ENCODE measurements around the gene OTOA.

OTOA gene

DNA sequence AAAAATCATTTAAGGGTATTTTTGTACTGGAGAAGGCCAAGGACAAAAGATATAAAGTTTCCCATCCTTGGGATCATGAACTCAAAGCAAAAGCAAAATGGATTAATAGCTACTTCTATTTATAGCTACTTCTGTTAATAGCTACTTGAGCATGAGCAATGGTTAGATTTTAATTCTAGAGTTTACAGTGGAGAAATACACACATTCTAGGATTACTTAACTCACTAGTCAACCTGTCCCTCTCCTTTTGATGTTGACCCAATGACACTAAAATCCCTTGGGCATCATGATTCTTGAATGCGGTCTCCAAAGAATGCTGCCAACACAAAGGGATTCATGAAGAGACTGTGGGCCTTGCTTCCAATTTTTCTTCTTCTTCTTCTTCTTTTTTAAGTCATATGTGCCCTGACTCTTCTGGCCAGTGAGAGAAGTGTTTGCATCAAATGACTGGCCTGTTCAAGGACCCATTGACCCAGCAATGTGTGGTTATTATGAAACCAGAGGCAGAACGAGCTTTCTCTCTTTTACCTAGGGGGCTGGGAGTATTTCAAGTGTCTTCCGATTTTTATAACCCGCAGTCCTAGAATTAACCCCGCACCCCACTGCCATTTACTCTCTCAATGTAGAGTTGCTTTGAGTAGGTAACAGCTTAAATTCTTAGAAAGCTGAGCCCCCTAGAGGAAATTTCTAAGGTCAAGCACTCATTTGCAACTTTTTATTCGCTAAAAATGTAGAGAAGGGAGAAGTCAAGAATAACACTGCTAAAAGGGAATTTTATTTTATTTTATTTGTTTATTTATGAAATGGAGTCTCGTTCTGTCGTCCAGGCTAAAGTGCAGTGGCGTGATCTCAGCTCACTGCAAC is 34.6 kb downstream of the OTOA start:
- no peaks in the 10 kb centered on the region for H3K27me3 ChIP-seq (ENCODE audit: control insufficient read depth, insufficient read depth, low read length, poor library complexity, severe bottlenecking)
- WGBS, 2 experiments: 87 to 92% methylated on average over 9 of the region's 9 CpGs
- no peaks in the 10 kb centered on the region for H3K9me3 ChIP-seq (ENCODE audit: control insufficient read depth, low read length)
- H3K4me3 ChIP-seq (ENCODE audit: insufficient read depth, low read depth, low read length): no peak overlapping the region
- H3K36me3 ChIP-seq (ENCODE audit: control insufficient read depth, insufficient read depth, low read length): no peaks in the 10 kb centered on the region
- H3K27ac ChIP-seq (ENCODE audit: insufficient read depth, low read depth, low read length, poor library complexity, severe bottlenecking): no peak overlapping the region
- no peaks in the 10 kb centered on the region for H3K4me1 ChIP-seq (ENCODE audit: control insufficient read depth, insufficient read depth, low read length)

DNA sequence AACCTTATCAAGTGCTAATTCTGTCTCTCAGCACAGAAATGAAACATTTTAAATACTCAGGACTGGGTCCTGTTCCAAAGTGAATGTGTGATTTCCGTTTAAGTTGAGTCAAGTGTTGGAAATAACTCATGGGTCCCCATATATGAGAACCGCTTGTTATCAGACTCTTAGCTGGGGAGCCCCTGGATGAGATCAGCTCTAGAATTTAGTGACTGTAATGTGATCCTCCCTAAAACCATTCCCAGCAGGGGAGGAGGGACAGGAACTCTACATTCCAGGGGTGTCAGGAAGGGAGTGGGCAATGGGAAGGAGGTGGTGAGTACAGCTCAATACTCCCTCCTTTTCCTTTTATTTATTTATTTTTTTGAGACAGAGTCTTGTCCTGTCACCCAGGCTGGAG is 37.5 kb downstream of the OTOA start:
- no peak overlapping the region for H3K27ac ChIP-seq (ENCODE audit: insufficient read depth, low read depth, low read length, poor library complexity, severe bottlenecking)
- no peaks in the 10 kb centered on the region for H3K36me3 ChIP-seq (ENCODE audit: control insufficient read depth, insufficient read depth, low read length)
- no peaks in the 10 kb centered on the region for H3K9me3 ChIP-seq (ENCODE audit: control insufficient read depth, low read length)
- 39 to 43% methylated on average over 2 of the region's 2 CpGs for WGBS, 2 experiments
- no peaks in the 10 kb centered on the region for H3K4me1 ChIP-seq (ENCODE audit: control insufficient read depth, insufficient read depth, low read length)
- no peaks in the 10 kb centered on the region for H3K27me3 ChIP-seq (ENCODE audit: control insufficient read depth, insufficient read depth, low read length, poor library complexity, severe bottlenecking)
- H3K4me3 ChIP-seq (ENCODE audit: insufficient read depth, low read depth, low read length): no peak overlapping the region

DNA sequence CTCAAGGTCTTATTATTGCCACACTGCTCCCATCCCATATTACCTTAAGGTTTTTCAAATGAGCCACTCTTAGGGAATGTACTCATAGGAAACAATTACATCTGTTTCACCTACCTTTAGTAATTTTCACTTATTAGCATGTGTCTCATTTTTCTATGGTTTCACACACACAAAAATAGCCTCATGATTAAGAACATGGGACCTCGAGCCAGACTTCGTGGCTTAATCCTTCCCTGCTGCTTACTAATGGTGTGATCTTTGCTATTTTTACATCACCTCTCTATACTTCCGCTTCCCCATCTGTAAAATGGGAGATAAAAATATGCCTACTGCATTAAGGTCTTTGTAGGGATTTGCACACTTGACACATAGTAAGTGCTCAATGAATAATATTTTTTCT is 38.5 kb downstream of the OTOA start:
- WGBS, 2 experiments: 94 to 96% methylated on average over 2 to 3 of the region's 3 CpGs
- no peaks in the 10 kb centered on the region for H3K9me3 ChIP-seq (ENCODE audit: control insufficient read depth, low read length)
- H3K27me3 ChIP-seq (ENCODE audit: control insufficient read depth, insufficient read depth, low read length, poor library complexity, severe bottlenecking): no peaks in the 10 kb centered on the region
- H3K36me3 ChIP-seq (ENCODE audit: control insufficient read depth, insufficient read depth, low read length): no peaks in the 10 kb centered on the region
- no peak overlapping the region for H3K4me3 ChIP-seq (ENCODE audit: insufficient read depth, low read depth, low read length)
- no peak overlapping the region for H3K27ac ChIP-seq (ENCODE audit: insufficient read depth, low read depth, low read length, poor library complexity, severe bottlenecking)
- no peaks in the 10 kb centered on the region for H3K4me1 ChIP-seq (ENCODE audit: control insufficient read depth, insufficient read depth, low read length)

DNA sequence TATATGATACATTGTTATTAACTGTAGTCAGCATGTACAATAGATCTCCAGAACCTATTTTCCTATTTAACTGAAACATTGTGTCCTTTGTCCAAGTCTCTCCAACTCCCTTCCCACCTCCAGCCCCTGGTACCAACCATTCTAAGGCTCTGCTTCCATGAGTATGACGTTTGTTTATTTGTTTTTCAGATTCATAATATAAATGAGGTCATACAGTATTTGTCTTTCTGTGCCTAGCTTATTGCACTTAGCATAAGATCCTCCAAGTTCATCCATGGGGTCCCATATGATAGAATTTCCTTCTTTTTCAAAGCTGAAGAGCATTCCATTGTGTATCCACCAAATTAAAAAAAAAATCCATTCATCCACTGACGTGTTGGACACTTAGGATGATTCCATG is 39.4 kb downstream of the OTOA start:
- Histone ChIP-seq H3K4me1 (ENCODE audit: control insufficient read depth, insufficient read depth, low read length) (no peaks in the 10 kb centered on the region), H3K27me3 (ENCODE audit: control insufficient read depth, insufficient read depth, low read length, poor library complexity, severe bottlenecking) (no peaks in the 10 kb centered on the region), H3K27ac (ENCODE audit: insufficient read depth, low read depth, low read length, poor library complexity, severe bottlenecking) (no peak overlapping the region), H3K4me3 (ENCODE audit: insufficient read depth, low read depth, low read length) (no peak overlapping the region), H3K9me3 (ENCODE audit: control insufficient read depth, low read length) (no peaks in the 10 kb centered on the region), H3K36me3 (ENCODE audit: control insufficient read depth, insufficient read depth, low read length) (no peaks in the 10 kb centered on the region)
- WGBS, 2 experiments: 95 to 100% methylated on average over 1 to 2 of the region's 2 CpGs

DNA sequence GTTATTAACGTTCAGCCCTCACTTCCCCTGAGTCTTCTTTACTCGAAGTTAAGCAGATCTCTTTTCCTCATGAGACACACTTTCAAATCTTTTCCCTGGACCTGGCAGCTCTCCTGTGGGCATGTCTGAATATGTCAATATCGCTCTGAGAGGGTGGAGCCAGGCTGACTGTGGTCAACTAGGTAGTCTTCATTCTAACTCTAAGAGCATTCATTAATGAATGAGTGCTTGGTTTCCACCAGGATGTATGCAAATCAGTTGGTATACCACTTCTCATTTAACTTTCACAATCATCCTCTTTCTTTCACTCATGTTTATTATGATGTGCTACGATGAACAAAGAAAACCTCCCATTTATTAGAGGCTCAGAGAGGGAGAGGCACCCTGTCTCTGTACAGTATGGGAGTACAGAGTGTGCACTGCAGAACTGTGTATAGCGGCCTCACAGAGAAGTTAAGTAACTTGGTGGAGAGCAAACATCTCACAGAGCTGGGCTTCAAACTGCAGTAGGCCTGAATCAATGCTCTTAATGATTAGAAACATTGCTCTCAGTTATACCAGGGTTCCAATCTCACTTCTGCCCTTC is 39.9 kb downstream of the OTOA start:
- H3K27me3 ChIP-seq (ENCODE audit: control insufficient read depth, insufficient read depth, low read length, poor library complexity, severe bottlenecking): no peaks in the 10 kb centered on the region
- WGBS, 2 experiments: 95 to 97% methylated on average over 5 of the region's 5 CpGs
- H3K36me3 ChIP-seq (ENCODE audit: control insufficient read depth, insufficient read depth, low read length): no peaks in the 10 kb centered on the region

DNA sequence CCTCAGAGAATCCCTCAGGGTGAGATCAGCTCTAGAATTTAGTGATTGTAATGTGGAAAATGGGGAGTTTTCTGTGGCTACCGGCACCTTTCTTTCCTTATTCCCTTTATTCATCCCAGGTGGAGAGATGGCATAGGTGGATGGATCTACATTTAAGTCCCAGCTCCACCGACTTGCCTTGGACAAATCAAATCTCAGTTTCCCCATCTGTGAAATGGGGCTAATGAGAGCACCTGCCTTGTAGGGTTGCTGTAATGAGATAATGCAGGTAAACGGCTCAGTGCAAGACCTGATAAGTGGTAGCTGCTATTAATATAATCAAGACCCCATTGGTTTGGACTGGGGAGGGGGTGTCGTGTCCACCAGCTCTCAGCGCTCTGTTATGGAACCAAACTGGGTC is 40.5 kb downstream of the OTOA start:
- Histone ChIP-seq H3K27me3 (ENCODE audit: control insufficient read depth, insufficient read depth, low read length, poor library complexity, severe bottlenecking) (no peaks in the 10 kb centered on the region), H3K36me3 (ENCODE audit: control insufficient read depth, insufficient read depth, low read length) (no peaks in the 10 kb centered on the region), H3K4me3 (ENCODE audit: insufficient read depth, low read depth, low read length) (no peak overlapping the region), H3K9me3 (ENCODE audit: control insufficient read depth, low read length) (no peaks in the 10 kb centered on the region), H3K27ac (ENCODE audit: insufficient read depth, low read depth, low read length, poor library complexity, severe bottlenecking) (no peak overlapping the region), H3K4me1 (ENCODE audit: control insufficient read depth, insufficient read depth, low read length) (no peaks in the 10 kb centered on the region)
- 93 to 97% methylated on average over 4 to 5 of the region's 5 CpGs for WGBS, 2 experiments

More for the DNA sequence above, 39.9 kb downstream of the OTOA start:
- Histone ChIP-seq H3K9me3 (ENCODE audit: control insufficient read depth, low read length) (no peaks in the 10 kb centered on the region), H3K4me1 (ENCODE audit: control insufficient read depth, insufficient read depth, low read length) (no peaks in the 10 kb centered on the region), H3K27ac (ENCODE audit: insufficient read depth, low read depth, low read length, poor library complexity, severe bottlenecking) (no peak overlapping the region), H3K4me3 (ENCODE audit: insufficient read depth, low read depth, low read length) (no peak overlapping the region)

DNA sequence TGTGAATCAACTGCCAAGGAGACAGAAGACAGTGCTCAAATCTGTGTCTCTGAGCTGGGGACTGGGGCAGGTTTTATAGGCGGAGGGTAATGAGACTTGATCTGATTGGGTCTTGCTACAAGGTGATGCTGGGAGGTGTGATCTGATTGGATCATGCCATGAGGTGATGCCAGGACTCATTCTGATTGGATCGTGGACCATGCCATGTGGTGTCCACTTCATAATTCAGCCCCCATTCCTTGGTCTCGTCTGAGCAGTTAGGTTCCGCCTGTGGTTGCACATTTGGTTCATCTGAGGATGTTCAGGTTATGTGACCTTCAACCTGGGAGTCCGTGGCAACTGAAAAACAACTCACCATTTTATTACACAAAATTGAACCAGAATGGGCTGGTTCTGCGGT is 41.0 kb downstream of the OTOA start:
- no peaks in the 10 kb centered on the region for H3K4me1 ChIP-seq (ENCODE audit: control insufficient read depth, insufficient read depth, low read length)
- no peak overlapping the region for H3K4me3 ChIP-seq (ENCODE audit: insufficient read depth, low read depth, low read length)
- H3K27me3 ChIP-seq (ENCODE audit: control insufficient read depth, insufficient read depth, low read length, poor library complexity, severe bottlenecking): no peaks in the 10 kb centered on the region
- H3K27ac ChIP-seq (ENCODE audit: insufficient read depth, low read depth, low read length, poor library complexity, severe bottlenecking): no peak overlapping the region
- H3K9me3 ChIP-seq (ENCODE audit: control insufficient read depth, low read length): no peaks in the 10 kb centered on the region
- H3K36me3 ChIP-seq (ENCODE audit: control insufficient read depth, insufficient read depth, low read length): no peaks in the 10 kb centered on the region
- 93% methylated on average over 6 of the region's 6 CpGs for WGBS, 2 experiments

DNA sequence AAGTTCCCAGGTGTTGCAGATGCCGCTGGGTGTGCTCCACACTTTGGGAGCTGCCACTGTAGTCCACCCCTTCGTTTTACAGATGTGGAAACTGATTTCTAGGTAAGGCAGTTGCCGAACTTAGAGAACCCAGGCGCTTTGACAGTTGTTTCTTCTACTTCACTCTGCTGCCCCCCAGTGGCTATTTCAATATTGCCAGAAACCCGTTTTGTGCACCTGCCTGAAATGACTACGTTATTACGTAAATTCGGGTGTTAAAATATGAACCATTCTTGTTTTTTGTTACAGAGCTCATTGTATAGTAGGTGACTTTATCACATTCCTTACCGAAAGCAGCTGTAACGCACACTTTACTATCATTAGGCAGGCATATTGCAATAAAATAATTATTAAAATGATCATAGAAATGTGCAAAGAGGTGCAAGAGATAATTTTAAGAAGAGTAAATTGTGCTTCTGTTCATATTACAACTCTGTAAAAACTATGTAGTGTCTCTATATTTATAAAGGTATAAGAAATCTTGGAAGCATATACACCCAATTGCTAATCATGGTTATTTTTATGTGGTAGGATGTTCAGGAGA is 44.9 kb downstream of the OTOA start:
- Histone ChIP-seq H3K27ac (ENCODE audit: insufficient read depth, low read depth, low read length, poor library complexity, severe bottlenecking) (no peak overlapping the region), H3K4me3 (ENCODE audit: insufficient read depth, low read depth, low read length) (no peak overlapping the region), H3K9me3 (ENCODE audit: control insufficient read depth, low read length) (no peaks in the 10 kb centered on the region), H3K27me3 (ENCODE audit: control insufficient read depth, insufficient read depth, low read length, poor library complexity, severe bottlenecking) (no peaks in the 10 kb centered on the region), H3K36me3 (ENCODE audit: control insufficient read depth, insufficient read depth, low read length) (no peaks in the 10 kb centered on the region), H3K4me1 (ENCODE audit: control insufficient read depth, insufficient read depth, low read length) (no peaks in the 10 kb centered on the region)
- WGBS, 2 experiments: 26 to 27% methylated on average over 8 to 9 of the region's 10 CpGs

DNA sequence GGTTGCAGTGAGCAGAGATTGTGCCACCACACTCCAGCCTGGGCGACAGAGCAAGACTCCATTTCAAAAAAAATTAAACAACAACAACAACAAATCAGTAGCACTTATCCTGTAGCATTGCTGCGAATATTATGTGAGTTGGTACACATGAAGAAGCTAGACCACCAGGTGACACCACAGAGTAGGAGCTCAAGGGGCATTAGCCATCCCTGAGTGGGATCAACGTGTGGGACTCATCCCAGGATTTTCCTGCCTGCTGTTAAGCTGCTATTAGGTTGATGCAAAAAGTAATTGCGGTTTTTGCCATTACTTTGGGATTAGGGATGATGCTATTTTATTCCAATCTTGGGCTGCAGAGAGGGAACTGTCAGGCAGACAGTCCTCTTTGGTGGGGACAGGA is 47.2 kb downstream of the OTOA start:
- no peak overlapping the region for H3K27ac ChIP-seq (ENCODE audit: insufficient read depth, low read depth, low read length, poor library complexity, severe bottlenecking)
- no peaks in the 10 kb centered on the region for H3K36me3 ChIP-seq (ENCODE audit: control insufficient read depth, insufficient read depth, low read length)
- 80 to 90% methylated on average over 4 of the region's 4 CpGs for WGBS, 2 experiments
- H3K4me3 ChIP-seq (ENCODE audit: insufficient read depth, low read depth, low read length): no peak overlapping the region
- no peaks in the 10 kb centered on the region for H3K4me1 ChIP-seq (ENCODE audit: control insufficient read depth, insufficient read depth, low read length)
- H3K27me3 ChIP-seq (ENCODE audit: control insufficient read depth, insufficient read depth, low read length, poor library complexity, severe bottlenecking): no peaks in the 10 kb centered on the region
- H3K9me3 ChIP-seq (ENCODE audit: control insufficient read depth, low read length): no peaks in the 10 kb centered on the region

DNA sequence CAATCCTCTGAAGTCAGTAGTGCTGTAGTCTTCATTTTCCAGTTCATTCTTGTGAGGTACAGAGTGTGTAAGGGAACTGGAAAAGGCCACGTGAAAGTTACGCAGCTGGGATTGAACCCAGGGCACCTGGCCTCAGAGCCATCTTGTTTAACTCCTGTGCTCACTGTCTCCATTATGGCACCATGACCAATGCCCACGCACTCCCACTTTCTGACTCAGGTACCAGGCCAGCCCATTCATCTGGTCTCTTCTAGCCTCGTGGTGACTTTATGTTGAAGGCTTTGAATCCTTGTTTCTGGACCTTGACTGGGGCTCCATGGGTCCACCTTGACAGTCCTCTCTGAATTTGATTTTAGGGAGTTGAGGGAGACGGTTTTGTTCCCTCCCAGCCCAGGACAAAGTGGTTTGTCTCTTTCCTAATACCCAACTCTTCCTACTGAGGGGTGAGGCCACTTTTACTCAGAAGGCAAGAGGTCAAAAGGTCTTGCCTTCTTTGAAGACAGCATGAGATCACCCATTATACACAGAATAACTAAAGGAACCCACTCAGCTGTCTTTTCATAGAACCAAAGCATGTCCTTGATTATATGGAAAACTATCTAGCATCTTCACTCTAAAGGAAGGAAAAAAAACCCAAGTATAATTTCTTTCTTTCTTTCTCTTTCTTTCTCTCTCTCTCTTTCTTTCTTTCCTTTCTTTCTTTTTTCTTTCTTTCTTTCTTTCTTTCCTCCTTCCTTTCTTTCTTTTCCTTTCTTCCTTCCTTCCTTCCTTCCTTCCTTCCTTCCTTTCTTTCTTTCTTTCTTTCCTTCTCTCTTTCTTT is 50.0 kb downstream of the OTOA start:
- H3K9me3 ChIP-seq (ENCODE audit: control insufficient read depth, low read length): no peaks in the 10 kb centered on the region
- no peak overlapping the region for H3K4me3 ChIP-seq (ENCODE audit: insufficient read depth, low read depth, low read length)
- H3K4me1 ChIP-seq (ENCODE audit: control insufficient read depth, insufficient read depth, low read length): no peaks in the 10 kb centered on the region
- 85 to 89% methylated on average over 5 of the region's 5 CpGs for WGBS, 2 experiments
- no peak overlapping the region for H3K27ac ChIP-seq (ENCODE audit: insufficient read depth, low read depth, low read length, poor library complexity, severe bottlenecking)
- no peaks in the 10 kb centered on the region for H3K36me3 ChIP-seq (ENCODE audit: control insufficient read depth, insufficient read depth, low read length)
- H3K27me3 ChIP-seq (ENCODE audit: control insufficient read depth, insufficient read depth, low read length, poor library complexity, severe bottlenecking): no peaks in the 10 kb centered on the region

Measured in ectodermal cell (in vitro differentiated cells).